HG03457 (cell line): ENCODE results near the gene DGKB.

Source experiments
- ATAC-seq: cut with Tn5 transposase; IDR thresholded peaks from one replicate; pipeline ENCODE4 v1.9.1; 2021; ENCODE audit warnings: moderate number of reproducible peaks; ENCODE audit not compliant: unreplicated experiment

The DGKB gene

GRCh38 chr7:14236834-14237233 lies 665.7 kb downstream of the DGKB start:
- no peak for ATAC-seq

- ATAC-seq: no peak
These were observed 667.5 kb downstream of the DGKB start for GRCh38 chr7:14235056-14235455.

- ATAC-seq: no peak
These were observed 668.6 kb downstream of the DGKB start for GRCh38 chr7:14233868-14234369.

GRCh38 chr7:14233076-14233867 lies 669.3 kb downstream of the DGKB start:
- ATAC-seq: no peak

GRCh38 chr7:14229047-14229446 lies 673.5 kb downstream of the DGKB start:
- ATAC-seq: no peak

GRCh38 chr7:14228341-14228740 lies 674.2 kb downstream of the DGKB start:
- ATAC-seq: no peak

- ATAC-seq: no peak
These were observed 676.4 kb downstream of the DGKB start for GRCh38 chr7:14226126-14226525.

GRCh38 chr7:14219125-14219524 lies 683.4 kb downstream of the DGKB start:
- no peak for ATAC-seq

- ATAC-seq: no peak
These were observed 684.2 kb downstream of the DGKB start for GRCh38 chr7:14218338-14218737.

GRCh38 chr7:14209896-14210484 lies 692.6 kb downstream of the DGKB start:
- ATAC-seq: no peak

- no peak for ATAC-seq
These were observed 694.8 kb downstream of the DGKB start for GRCh38 chr7:14207711-14208110.

- no peak for ATAC-seq
These were observed 695.4 kb downstream of the DGKB start for GRCh38 chr7:14207138-14207537.

- no peak for ATAC-seq
These were observed 696.4 kb downstream of the DGKB start for GRCh38 chr7:14206121-14206520.

- no peak for ATAC-seq
These were observed 701.2 kb downstream of the DGKB start for GRCh38 chr7:14201353-14201752.

GRCh38 chr7:14199336-14199735 lies 703.2 kb downstream of the DGKB start:
- no peak for ATAC-seq

- ATAC-seq: no peak
These were observed 705.3 kb downstream of the DGKB start for GRCh38 chr7:14197280-14197679.

- ATAC-seq: no peak
These were observed 706.0 kb downstream of the DGKB start for GRCh38 chr7:14196555-14196954.

GRCh38 chr7:14195871-14196270 lies 706.7 kb downstream of the DGKB start:
- no peak for ATAC-seq

GRCh38 chr7:14195079-14195478 lies 707.5 kb downstream of the DGKB start:
- no peak for ATAC-seq

GRCh38 chr7:14191686-14192098 lies 710.9 kb downstream of the DGKB start:
- ATAC-seq: no peak

GRCh38 chr7:14184292-14184864 lies 718.2 kb downstream of the DGKB start:
- no peak for ATAC-seq

GRCh38 chr7:14179781-14180180 lies 722.8 kb downstream of the DGKB start:
- ATAC-seq: no peak
